GM19468 (cell line): ENCODE measurements around the gene PRM2.

ENCODE experiments used
- ATAC-seq: cut with Tn5 transposase; IDR thresholded peaks from one replicate; pipeline ENCODE4 v1.9.1; 2021; ENCODE audit warnings: mild to moderate bottlenecking, moderate library complexity, moderate number of reproducible peaks; ENCODE audit not compliant: unreplicated experiment; ENCODE audit errors: extremely low read depth

PRM2 gene

GRCh38 chr16:11251525-11252481, 24.5 kb downstream of the PRM2 start:
- no peak for ATAC-seq

- no peak for ATAC-seq
Observed at GRCh38 chr16:11250786-11251524, 25.3 kb downstream of the PRM2 start.

DNA sequence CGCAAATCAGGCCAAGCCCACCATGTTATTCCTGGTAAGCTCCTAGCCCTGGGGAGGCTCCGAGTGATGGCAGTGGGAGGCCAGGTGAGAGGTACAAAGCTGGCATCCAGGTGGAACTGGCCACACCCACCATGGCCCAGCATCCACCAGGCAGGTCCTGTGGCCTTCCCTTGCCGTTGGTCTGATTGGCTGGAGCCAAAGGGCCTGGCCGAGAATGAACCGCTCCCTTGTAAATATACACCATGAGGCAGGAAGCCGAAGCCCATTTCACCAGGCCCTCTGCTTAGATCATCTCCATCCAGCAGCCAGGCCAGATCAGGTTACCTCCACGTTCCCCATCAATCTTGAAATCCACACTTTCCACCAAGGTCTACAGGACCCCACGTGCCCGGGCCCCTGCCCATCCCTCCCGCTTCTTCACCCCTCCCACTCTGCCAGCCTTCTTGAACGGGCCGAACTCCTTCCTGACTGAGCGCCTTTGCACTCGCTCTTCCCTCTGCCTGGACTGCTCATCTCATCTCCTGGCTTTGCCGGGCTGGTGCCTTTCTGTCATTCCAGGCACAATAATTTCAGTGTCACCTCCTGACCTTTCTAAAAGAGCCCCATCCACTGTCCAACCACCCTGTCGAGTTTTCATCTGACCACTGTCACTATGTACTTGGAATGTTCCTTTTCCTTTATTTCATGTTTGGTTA, 26.0 kb downstream of the PRM2 start:
- ATAC-seq, result no peak

- ATAC-seq, result no peak
Observed at GRCh38 chr16:11249233-11250061, 26.8 kb downstream of the PRM2 start.

DNA sequence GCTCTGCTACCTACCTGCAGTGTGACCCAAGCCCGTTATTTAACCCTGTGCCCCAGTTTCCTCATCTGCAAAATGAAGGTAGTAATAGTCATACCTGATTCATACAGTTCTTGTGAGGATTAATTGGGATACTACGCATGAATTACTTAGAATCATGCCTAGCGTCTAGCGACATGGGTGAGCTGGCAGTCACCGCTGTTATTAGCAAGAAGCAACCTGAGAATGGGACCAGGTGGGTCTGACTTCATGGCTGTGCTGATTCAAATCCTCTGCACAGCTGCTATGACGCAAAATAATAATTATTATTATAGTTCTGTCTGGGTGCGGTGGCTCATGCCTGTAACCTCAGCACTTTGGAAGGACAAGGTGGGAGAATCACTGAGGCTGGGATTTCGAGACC, 28.1 kb downstream of the PRM2 start:
- ATAC-seq, result no peak

GRCh38 chr16:11245988-11246387, 30.3 kb downstream of the PRM2 start:
- no peak for ATAC-seq

- no peak for ATAC-seq
Observed at GRCh38 chr16:11245222-11245737, 31.0 kb downstream of the PRM2 start.

DNA sequence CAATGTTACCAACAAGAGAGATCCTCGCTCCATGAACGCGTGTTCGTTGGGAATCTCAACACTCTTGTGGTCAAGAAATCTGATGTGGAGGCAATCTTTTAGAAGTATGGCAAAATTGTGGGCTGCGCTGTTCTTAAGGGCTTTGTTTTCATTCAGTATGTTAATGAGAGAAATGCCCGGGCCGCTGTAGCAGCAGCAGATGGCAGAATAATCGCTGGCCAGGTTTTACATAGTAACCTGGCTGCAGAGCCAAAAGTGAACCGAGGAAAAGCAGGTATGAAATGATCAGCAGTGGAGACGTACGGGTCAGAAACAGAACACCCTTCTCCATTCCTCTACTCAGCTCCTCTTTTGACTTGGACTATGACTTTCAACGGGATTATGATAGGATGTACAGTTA, 33.6 kb downstream of the PRM2 start:
- ATAC-seq, result no peak

- no peak for ATAC-seq
Observed at GRCh38 chr16:11241480-11242204, 34.6 kb downstream of the PRM2 start.

DNA sequence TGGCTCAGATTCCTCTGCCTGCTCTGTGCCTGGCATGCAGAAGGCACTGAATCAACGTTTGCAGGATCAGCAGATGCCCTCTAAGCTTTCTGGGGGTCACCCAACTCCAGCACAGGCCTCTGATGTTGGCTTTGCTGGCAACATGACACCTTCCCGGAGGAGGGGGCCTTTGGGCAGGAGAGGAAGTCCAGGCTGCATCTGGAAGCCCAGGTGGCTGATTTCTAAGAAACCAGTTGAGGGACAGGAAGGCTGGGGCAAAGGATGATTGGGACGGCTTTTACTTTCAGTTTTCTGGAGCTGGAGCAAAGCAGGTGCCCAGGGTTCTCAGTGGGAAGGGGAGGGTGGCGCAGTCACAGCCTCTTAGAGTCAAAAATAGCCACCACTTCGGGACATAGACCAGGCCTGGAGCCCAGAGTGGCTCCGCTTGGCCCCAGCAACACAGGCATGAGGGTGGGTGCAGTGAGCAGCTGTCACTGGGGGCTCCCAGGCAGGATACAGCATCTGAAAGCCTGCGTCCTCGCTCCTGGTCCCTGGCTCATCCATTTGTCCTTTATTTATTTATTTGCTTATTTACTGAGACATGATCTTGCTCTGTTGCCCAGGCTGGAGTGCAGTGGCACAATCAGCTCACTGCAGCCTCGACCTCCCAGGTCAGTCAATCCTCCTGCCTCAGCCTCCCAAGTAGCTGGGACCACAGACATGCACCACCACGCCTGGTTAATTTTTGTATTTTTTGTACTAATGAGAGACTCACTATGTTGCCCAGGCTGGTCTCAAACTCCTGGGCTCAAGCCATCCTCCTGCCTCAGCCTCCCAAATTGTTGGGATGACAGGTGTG, 35.4 kb downstream of the PRM2 start:
- no peak for ATAC-seq

- no peak for ATAC-seq
Observed at GRCh38 chr16:11239644-11240632, 36.3 kb downstream of the PRM2 start.

- ATAC-seq, result no peak
Observed at GRCh38 chr16:11238272-11239202, 37.7 kb downstream of the PRM2 start.

GRCh38 chr16:11236461-11237254, 39.6 kb downstream of the PRM2 start:
- no peak for ATAC-seq

DNA sequence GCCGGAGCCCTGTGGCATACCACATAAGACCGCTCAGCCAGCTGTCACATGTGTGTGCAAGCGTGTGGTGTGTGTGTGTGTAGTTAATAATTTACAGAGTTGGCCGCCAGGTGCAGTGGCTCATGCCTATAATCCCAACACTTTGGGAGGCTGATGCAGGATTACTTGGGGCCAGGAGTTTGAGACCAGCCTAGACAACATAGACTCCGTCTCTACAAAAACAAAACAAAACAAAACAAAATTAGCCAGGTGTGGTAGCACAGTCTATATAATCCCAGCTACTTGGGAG, 40.6 kb downstream of the PRM2 start:
- no peak for ATAC-seq

DNA sequence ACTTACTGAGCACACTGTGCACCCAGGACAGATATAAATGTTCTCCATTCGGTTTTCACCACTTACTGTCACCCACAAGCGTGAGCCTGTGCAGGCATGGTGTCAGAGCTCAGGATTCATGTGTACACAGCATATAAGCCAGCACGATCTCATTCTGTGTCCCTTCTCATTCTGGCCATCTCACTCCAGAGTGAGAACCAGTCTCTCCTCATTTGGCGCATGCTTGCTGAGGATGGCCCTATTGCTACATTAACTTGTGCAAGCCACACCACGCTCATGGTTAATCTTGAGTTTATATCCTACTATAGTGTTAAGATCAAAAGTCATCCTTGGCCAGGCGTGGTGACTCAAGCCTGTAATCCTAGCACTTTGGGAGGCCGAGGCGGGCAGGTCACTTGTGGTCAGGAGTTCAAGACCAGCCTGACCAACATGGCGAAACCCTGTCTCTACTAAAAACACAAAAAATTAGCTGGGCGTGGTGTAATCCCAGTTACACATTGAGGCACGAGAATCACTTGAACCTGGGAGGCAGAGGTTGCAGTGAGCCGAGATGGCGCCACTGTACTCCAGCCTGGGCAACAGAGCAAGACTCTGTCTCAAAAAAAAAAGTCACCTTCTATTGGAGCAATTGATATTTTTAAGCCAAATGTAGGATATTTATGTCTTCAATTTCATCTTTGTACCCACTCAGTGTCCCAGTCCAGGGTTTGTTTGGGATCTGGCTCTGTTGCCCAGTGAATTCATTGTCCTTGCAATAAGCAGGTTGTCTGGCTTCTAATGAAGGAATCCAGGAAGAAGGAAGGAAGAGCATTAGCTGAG, 41.2 kb downstream of the PRM2 start:
- ATAC-seq, result no peak
